ENCODE measurements around the gene STK39.

Gene STK39

GRCh38 chr2:168039881-168040280, 207.5 kb downstream of the STK39 start:
- no peak overlapping the region for H3K4me3 ChIP-seq (ENCODE audit: low read depth, low read length)
- TF ChIP-seq CTCF (IDR thresholded peaks at IDR 0.05; ENCODE audit: borderline replicate concordance, insufficient read depth, low read depth, low read length) = no peak

- TF ChIP-seq CTCF (IDR thresholded peaks at IDR 0.05; ENCODE audit: borderline replicate concordance, insufficient read depth, low read depth, low read length) = no peak
- no peak overlapping the region for H3K4me3 ChIP-seq (ENCODE audit: low read depth, low read length)
Measured at GRCh38 chr2:168037778-168038177, 209.6 kb downstream of the STK39 start.

- no peak for TF ChIP-seq CTCF (IDR thresholded peaks at IDR 0.05; ENCODE audit: borderline replicate concordance, insufficient read depth, low read depth, low read length)
- no peak overlapping the region for H3K4me3 ChIP-seq (ENCODE audit: low read depth, low read length)
Measured at GRCh38 chr2:168035458-168035857, 211.9 kb downstream of the STK39 start.

GRCh38 chr2:168034616-168035015, 212.8 kb downstream of the STK39 start:
- TF ChIP-seq CTCF (IDR thresholded peaks at IDR 0.05; ENCODE audit: borderline replicate concordance, insufficient read depth, low read depth, low read length) = no peak
- no peak overlapping the region for H3K4me3 ChIP-seq (ENCODE audit: low read depth, low read length)

GRCh38 chr2:168033966-168034365, 213.4 kb downstream of the STK39 start:
- no peak for TF ChIP-seq CTCF (IDR thresholded peaks at IDR 0.05; ENCODE audit: borderline replicate concordance, insufficient read depth, low read depth, low read length)
- no peak overlapping the region for H3K4me3 ChIP-seq (ENCODE audit: low read depth, low read length)

GRCh38 chr2:168032091-168032490, 215.3 kb downstream of the STK39 start:
- TF ChIP-seq CTCF (IDR thresholded peaks at IDR 0.05; ENCODE audit: borderline replicate concordance, insufficient read depth, low read depth, low read length) = no peak
- H3K4me3 ChIP-seq (ENCODE audit: low read depth, low read length) = no peak overlapping the region

GRCh38 chr2:168030862-168031624, 216.4 kb downstream of the STK39 start:
- no peak for TF ChIP-seq CTCF (IDR thresholded peaks at IDR 0.05; ENCODE audit: borderline replicate concordance, insufficient read depth, low read depth, low read length)
- no peak overlapping the region for H3K4me3 ChIP-seq (ENCODE audit: low read depth, low read length)
